GM23338 (cell line): ENCODE results near the gene SLC37A3. TPM values are rescaled to one million over a fixed set of nuclear protein-coding genes. Genes with fewer than 3 reads are reported as not detected.

Source experiments
- ATAC-seq: fragments of 200-7000 bp; cut with Tn5 transposase; 3 replicates; pipeline ENCODE4 v1.9.1; 2020
- DNase-seq: peaks from one replicate; pipeline ENCODE4 v3.0.0-alpha.2; 2015; ENCODE audit warnings: low spot score
- H2AFZ ChIP-seq: fragments of 200-600 bp; sonication (generic); 2 replicates; pipeline ENCODE4 v1.8.0; 2016; ENCODE audit warnings: antibody characterized with exemption, mild to moderate bottlenecking, moderate library complexity
- H3F3A ChIP-seq: fragments of 200-600 bp; sonication (generic); replicated peaks from 2 replicates; pipeline ENCODE4 v1.8.0; 2017; ENCODE audit warnings: antibody characterized with exemption, mixed run types, low read depth
- H3K27ac ChIP-seq: fragments of 200-600 bp; sonication (generic); 2 replicates; pipeline ENCODE4 v1.6.1; 2016; ENCODE audit warnings: low read depth
- H3K27me3 ChIP-seq: fragments of 200-600 bp; sonication (generic); 2 replicates; pipeline ENCODE4 v1.8.0; 2016; ENCODE audit warnings: mild to moderate bottlenecking, mixed run types, moderate library complexity; ENCODE audit not compliant: insufficient read depth
- H3K36me3 ChIP-seq: fragments of 200-600 bp; sonication (generic); 2 replicates; pipeline ENCODE4 v1.8.0; 2016; ENCODE audit warnings: mild to moderate bottlenecking; ENCODE audit not compliant: insufficient read depth
- H3K4me1 ChIP-seq: fragments of 200-600 bp; sonication (generic); 2 replicates; pipeline ENCODE4 v1.8.0; 2016; ENCODE audit warnings: mild to moderate bottlenecking, moderate library complexity; ENCODE audit not compliant: insufficient read depth
- H3K4me2 ChIP-seq: fragments of 200-600 bp; sonication (generic); 2 replicates; pipeline ENCODE4 v1.7.1; 2017; ENCODE audit warnings: mixed run types
- H3K4me3 ChIP-seq: fragments of 200-600 bp; sonication (generic); 2 replicates; pipeline ENCODE4 v1.6.1; 2016; ENCODE audit warnings: mixed run types
- H3K79me2 ChIP-seq: fragments of 200-600 bp; sonication (generic); replicated peaks from 2 replicates; pipeline ENCODE4 v1.8.0; 2017; ENCODE audit warnings: mild to moderate bottlenecking; ENCODE audit not compliant: insufficient read depth
- H3K9me2 ChIP-seq: fragments of 200-600 bp; sonication (generic); 2 replicates; pipeline ENCODE4 v1.8.0; 2017; ENCODE audit not compliant: insufficient read depth
- H4K20me1 ChIP-seq: fragments of 200-600 bp; sonication (generic); replicated peaks from 2 replicates; pipeline ENCODE4 v1.8.0; 2017; ENCODE audit warnings: mild to moderate bottlenecking; ENCODE audit not compliant: insufficient read depth
- H3K27ac Mint-ChIP-seq: 2 replicates; pipeline ENCODE4 v1.8.0; 2020; ENCODE audit warnings: inconsistent platforms, mild to moderate bottlenecking, moderate library complexity, mixed read lengths
- H3K27me3 Mint-ChIP-seq: 3 replicates; pipeline ENCODE4 v1.8.0; 2022; ENCODE audit warnings: low read depth, mild to moderate bottlenecking, moderate library complexity, mixed read lengths, inconsistent platforms; ENCODE audit not compliant: insufficient read depth, poor library complexity
- H3K36me3 Mint-ChIP-seq: 3 replicates; pipeline ENCODE4 v1.8.0; 2021; ENCODE audit warnings: low read depth, mild to moderate bottlenecking, inconsistent platforms, moderate library complexity, mixed read lengths
- H3K4me1 Mint-ChIP-seq: 3 replicates; pipeline ENCODE4 v1.8.0; 2020; ENCODE audit warnings: mild to moderate bottlenecking, inconsistent platforms, mixed read lengths
- H3K4me3 Mint-ChIP-seq: 3 replicates; pipeline ENCODE4 v1.8.0; 2021; ENCODE audit warnings: moderate library complexity, mild to moderate bottlenecking, inconsistent platforms, mixed read lengths
- H3K9me3 Mint-ChIP-seq: 3 replicates; pipeline ENCODE4 v1.8.0; 2020; ENCODE audit warnings: moderate library complexity, mild to moderate bottlenecking, inconsistent platforms, mixed read lengths
- CREB1 ChIP-seq: fragments of 250-450 bp; sonication (Bioruptor Pico); IDR thresholded peaks from 2 replicates; pipeline ENCODE4 v1.5.0; 2020; ENCODE audit warnings: low read depth, mild to moderate bottlenecking, moderate library complexity
- CTCF ChIP-seq, 2 experiments: fragments of 200-600 bp in 1 of 2; sonication (generic) in 1 of 2; conservative IDR thresholded peaks; 2 replicates each; pipeline versions ENCODE4 v1.5.1 to v1.6.1; 2016 to 2017; ENCODE audit warnings: antibody characterized with exemption in 2 of 2, low read depth in 2 of 2, mild to moderate bottlenecking in 2 of 2, moderate library complexity in 1 of 2
- ETS1 ChIP-seq: IDR thresholded peaks from 2 replicates; pipeline ENCODE4 v1.6.1; 2016; ENCODE audit warnings: antibody characterized with exemption
- JUNB ChIP-seq: IDR thresholded peaks from one replicate; pipeline ENCODE4 v1.6.1; 2016; ENCODE audit warnings: antibody characterized with exemption; ENCODE audit not compliant: unreplicated experiment
- POLR2AphosphoS5 ChIP-seq: IDR thresholded peaks from 2 replicates; pipeline ENCODE4 v1.6.1; 2016; ENCODE audit warnings: antibody characterized with exemption, low read depth
- REST ChIP-seq: IDR thresholded peaks from one replicate; pipeline ENCODE4 v1.6.1; 2018; ENCODE audit warnings: antibody characterized with exemption; ENCODE audit not compliant: unreplicated experiment
- STAT1 ChIP-seq: IDR thresholded peaks from one replicate; pipeline ENCODE4 v1.6.1; 2016; ENCODE audit warnings: antibody characterized with exemption; ENCODE audit not compliant: unreplicated experiment
- ZNF114 ChIP-seq: fragments of 250-450 bp; sonication (Bioruptor Pico); IDR thresholded peaks from 2 replicates; pipeline ENCODE4 v1.5.0; 2020; ENCODE audit warnings: mild to moderate bottlenecking, moderate library complexity
- polyA plus RNA-seq: library from polyadenylated mRNA; unstranded; fragments of >200 nt; fragmentation: Nextera tagmentation; extraction: Ambion mirVana; gene quantifications from 2 replicates; pipeline ENCODE4 v1.2.1, GENCODE V29; 2016
- total RNA-seq: library from RNA; depleted of rRNA; stranded (reverse); fragments of >200 nt; shearing (Covaris generic); gene quantifications from 2 replicates; pipeline ENCODE4 v1.2.3, GENCODE V29; 2014

The SLC37A3 gene
- total and polyA plus RNA-seq, 2 experiments from 2014 or later, result 35.6 to 86.2 TPM

- Histone ChIP-seq H3K9me2 (no peaks in the 10 kb centered on the region), H3K4me2 (no peak overlapping the region), H3K27ac (no peak overlapping the region), H3K4me1 (no peaks in the 10 kb centered on the region), H2AFZ (no peak overlapping the region), H4K20me1 (no peaks in the 10 kb centered on the region), H3K79me2 (no peaks in the 10 kb centered on the region), H3K36me3 (0 out of 2 replicates have a peak, but pooled peaks cover 9% of the 10 kb centered on the region), H3K4me3 (no peak overlapping the region), H3F3A (no peaks in the 10 kb centered on the region), H3K27me3 (no peaks in the 10 kb centered on the region)
- no peak for DNase-seq
- Mint-ChIP-seq H3K36me3 (peaks cover 57% of the 10 kb centered on the region), H3K27ac (no peak overlapping the region), H3K27me3 (peaks cover 2% of the 10 kb centered on the region), H3K4me1 (no peaks in the 10 kb centered on the region; the same call in 2 of the 3 replicates), H3K4me3 (no peak overlapping the region), H3K9me3 (peaks cover 15% of the 10 kb centered on the region)
- no peak for ATAC-seq
- TF ChIP-seq POLR2AphosphoS5 (no peak), JUNB (no peak)
These were observed 37.6 kb downstream of the SLC37A3 start for GRCh38 chr7:140360697-140361229.

- H3K4me1 ChIP-seq, result no peaks in the 10 kb centered on the region
- H3K4me3 ChIP-seq, result no peak overlapping the region
- DNase-seq, result no peak
- Mint-ChIP-seq H3K9me3 (peaks cover 7% of the 10 kb centered on the region), H3K36me3 (peaks cover 58% of the 10 kb centered on the region), H3K27ac (no peak overlapping the region), H3K4me3 (no peak overlapping the region), H3K27me3 (peaks cover 2% of the 10 kb centered on the region), H3K4me1 (no peaks in the 10 kb centered on the region; the same call in 2 of the 3 replicates)
- no peak overlapping the region for H2AFZ ChIP-seq
- H3K36me3 ChIP-seq, result peaks cover 20% of the 10 kb centered on the region; the same call in 1 of the 2 replicates
- no peaks in the 10 kb centered on the region for H3F3A ChIP-seq
- H3K79me2 ChIP-seq, result no peaks in the 10 kb centered on the region
- no peaks in the 10 kb centered on the region for H3K27me3 ChIP-seq
- no peaks in the 10 kb centered on the region for H3K9me2 ChIP-seq
- no peak for ATAC-seq
- no peak overlapping the region for H3K27ac ChIP-seq
- TF ChIP-seq ETS1, result no peak
- no peak overlapping the region for H3K4me2 ChIP-seq
- H4K20me1 ChIP-seq, result peaks cover 4% of the 10 kb centered on the region; the same call in 1 of the 2 replicates
These were observed 39.8 kb downstream of the SLC37A3 start for GRCh38 chr7:140358412-140359051.

GRCh38 chr7:140358024-140358411 lies 40.3 kb downstream of the SLC37A3 start:
- Histone ChIP-seq H3K27ac (no peak overlapping the region), H3F3A (no peaks in the 10 kb centered on the region), H3K4me1 (no peaks in the 10 kb centered on the region), H2AFZ (no peak overlapping the region), H3K36me3 (peaks cover 20% of the 10 kb centered on the region; the same call in 1 of the 2 replicates), H3K4me2 (no peak overlapping the region), H3K79me2 (no peaks in the 10 kb centered on the region), H3K27me3 (no peaks in the 10 kb centered on the region), H3K4me3 (no peak overlapping the region), H4K20me1 (peaks cover 4% of the 10 kb centered on the region; the same call in 1 of the 2 replicates), H3K9me2 (no peaks in the 10 kb centered on the region)
- Mint-ChIP-seq H3K9me3 (peaks cover 7% of the 10 kb centered on the region), H3K27ac (no peak overlapping the region), H3K4me1 (no peaks in the 10 kb centered on the region; the same call in 2 of the 3 replicates), H3K27me3 (peaks cover 2% of the 10 kb centered on the region), H3K4me3 (no peak overlapping the region), H3K36me3 (peaks cover 60% of the 10 kb centered on the region)
- no peak for ATAC-seq
- no peak for DNase-seq
- TF ChIP-seq POLR2AphosphoS5, result no peak
- TF ChIP-seq ZNF114 (CRISPR knock-in tag), result no peak
- no peak for TF ChIP-seq STAT1
- TF ChIP-seq CTCF (conservative IDR thresholded peaks at IDR 0.05; ENCODE audit: low read depth in 2 of 2), result no peak
- no peak for TF ChIP-seq ETS1
- TF ChIP-seq REST, result no peak
- TF ChIP-seq JUNB, result no peak
- no peak for TF ChIP-seq CREB1 (CRISPR knock-in tag)
